ENCODE measurements around the gene CHI3L2. TPM values are rescaled to one million over a fixed set of nuclear protein-coding genes. Genes with fewer than 3 reads are reported as not detected.

Gene CHI3L2
- polyA plus RNA-seq, 2 donors, result 0.28 to 0.49 TPM

DNA sequence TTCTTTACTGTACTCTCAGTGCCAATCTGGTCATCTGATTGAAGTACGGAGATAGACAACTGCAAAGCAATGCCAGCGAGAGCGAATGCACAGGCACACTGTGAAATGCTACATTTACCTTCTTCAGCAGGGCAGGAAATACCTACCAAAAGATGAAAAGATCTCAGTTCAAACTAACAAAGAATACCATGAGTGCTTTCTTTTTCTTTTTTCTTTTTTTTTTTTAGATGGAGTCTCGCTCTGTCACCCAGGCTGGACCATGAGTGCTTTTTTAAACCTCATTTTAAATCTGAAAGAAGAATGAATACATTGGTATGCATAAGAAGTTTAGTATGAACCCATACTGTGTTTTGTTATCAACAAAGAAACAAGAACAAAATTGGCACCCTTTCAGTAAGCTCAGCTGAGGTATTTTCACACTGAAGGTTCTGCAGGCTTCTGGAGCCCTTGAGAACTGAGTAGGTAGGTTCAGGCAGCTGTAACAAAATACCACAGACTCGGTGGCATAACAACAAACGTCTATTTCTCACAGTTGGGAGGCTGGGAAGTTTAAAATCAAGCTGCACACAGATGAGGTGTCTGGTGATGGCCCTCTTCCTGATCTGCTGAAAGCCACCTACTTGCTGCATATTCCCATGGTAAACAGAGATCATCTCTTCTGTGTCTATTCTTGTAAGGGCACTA, 1.7 kb upstream of the CHI3L2 start:
- Histone ChIP-seq H3K36me3 (ENCODE audit: control insufficient read depth in 2 of 2, insufficient read depth in 2 of 2, low read length in 1 of 2) (no peaks in the 10 kb centered on the region), H3K4me1 (ENCODE audit: control insufficient read depth in 2 of 2, insufficient read depth in 2 of 2, low read length in 1 of 2) (no peaks in the 10 kb centered on the region), H3K27me3 (ENCODE audit: control insufficient read depth in 1 of 2, insufficient read depth in 2 of 2, low read length in 2 of 2) (no peaks in the 10 kb centered on the region), H3K27ac (ENCODE audit: low read depth in 2 of 2, low read length in 1 of 2) (no peak overlapping the region), H3K9me3 (ENCODE audit: control insufficient read depth in 2 of 2, insufficient read depth in 1 of 2, low read depth in 1 of 2, low read length in 1 of 2) (peaks cover 0 to 2% of the 10 kb centered on the region in 2 donors), H3K4me3 (ENCODE audit: low read depth in 1 of 2, low read length in 2 of 2) (no peak overlapping the region)
- 62 to 64% methylated on average over 6 of the region's 6 CpGs for WGBS, 2 donors

DNA sequence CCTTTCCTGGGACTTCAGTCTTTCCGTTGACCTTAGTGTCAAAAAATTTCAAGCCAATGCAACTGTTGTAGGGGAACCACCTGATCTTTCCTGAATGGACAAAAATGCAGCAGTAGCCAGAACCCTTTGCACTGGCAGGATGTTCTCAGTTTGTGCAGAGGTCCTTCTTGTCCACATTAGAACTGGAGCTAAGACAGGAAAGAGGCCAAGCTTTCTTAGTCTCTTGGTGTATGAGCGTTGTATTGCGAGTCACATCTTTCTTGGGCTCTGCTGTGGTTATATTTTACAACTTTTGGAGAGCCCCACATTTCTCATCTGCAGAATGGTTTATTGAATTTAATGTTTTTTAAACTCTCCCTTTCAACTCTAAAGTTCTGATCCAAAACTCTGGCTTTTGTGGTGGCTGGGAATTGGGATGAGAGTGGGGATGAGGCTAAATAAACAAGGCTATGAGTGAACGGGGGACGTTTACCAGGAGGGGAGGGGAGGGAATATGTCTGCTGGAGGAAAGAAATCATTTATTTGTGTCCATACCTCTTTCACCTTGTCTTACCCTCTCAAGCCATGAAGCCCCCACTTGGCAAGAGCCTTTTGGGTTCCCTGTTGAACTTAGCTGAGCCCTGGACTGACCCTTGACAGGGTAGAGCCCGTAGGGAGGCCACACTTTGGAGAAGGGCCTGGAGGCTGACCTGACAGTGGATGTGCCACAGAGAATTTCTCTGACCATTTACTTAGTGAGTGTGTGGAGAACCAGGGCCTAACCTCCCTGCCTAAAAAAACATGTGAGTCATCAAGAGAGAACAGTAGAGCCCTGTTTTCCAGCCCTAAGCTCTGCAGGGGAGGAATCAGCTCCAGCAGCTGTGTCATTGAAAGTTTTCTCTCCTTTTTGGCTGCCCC, 586 bp downstream of the CHI3L2 start:
- Histone ChIP-seq H3K36me3 (ENCODE audit: control insufficient read depth in 2 of 2, insufficient read depth in 2 of 2, low read length in 1 of 2) (no peaks in the 10 kb centered on the region), H3K27ac (ENCODE audit: low read depth in 2 of 2, low read length in 1 of 2) (no peak overlapping the region), H3K4me3 (ENCODE audit: low read depth in 1 of 2, low read length in 2 of 2) (no peak overlapping the region), H3K4me1 (ENCODE audit: control insufficient read depth in 2 of 2, insufficient read depth in 2 of 2, low read length in 1 of 2) (no peaks in the 10 kb centered on the region), H3K27me3 (ENCODE audit: control insufficient read depth in 1 of 2, insufficient read depth in 2 of 2, low read length in 2 of 2) (no peaks in the 10 kb centered on the region), H3K9me3 (ENCODE audit: control insufficient read depth in 2 of 2, insufficient read depth in 1 of 2, low read depth in 1 of 2, low read length in 1 of 2) (peaks cover 0 to 2% of the 10 kb centered on the region in 2 donors)
- WGBS, 2 donors, result 75 to 79% methylated on average over 6 of the region's 6 CpGs

DNA sequence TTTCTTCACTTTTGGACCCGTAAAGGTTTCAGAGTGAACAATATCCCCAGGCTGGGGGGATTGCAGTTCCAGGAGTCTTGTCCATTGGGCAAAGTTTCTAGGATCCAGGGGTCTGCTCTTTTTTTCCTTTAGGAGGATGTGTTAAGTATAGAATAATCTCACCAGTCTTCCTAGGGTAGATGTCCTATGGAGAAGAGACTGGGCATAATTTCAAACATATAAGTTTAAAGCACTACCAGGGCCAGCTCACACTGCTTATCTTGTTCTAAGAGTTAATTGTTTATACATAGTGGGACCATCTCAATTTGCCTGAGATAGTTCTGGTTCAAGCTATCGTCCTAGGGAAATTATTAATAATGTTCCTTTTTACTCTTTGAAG, 1.2 kb downstream of the CHI3L2 start:
- Histone ChIP-seq H3K4me1 (ENCODE audit: control insufficient read depth in 2 of 2, insufficient read depth in 2 of 2, low read length in 1 of 2) (no peaks in the 10 kb centered on the region), H3K4me3 (ENCODE audit: low read depth in 1 of 2, low read length in 2 of 2) (no peak overlapping the region), H3K9me3 (ENCODE audit: control insufficient read depth in 2 of 2, insufficient read depth in 1 of 2, low read depth in 1 of 2, low read length in 1 of 2) (peaks cover 0 to 2% of the 10 kb centered on the region in 2 donors), H3K27ac (ENCODE audit: low read depth in 2 of 2, low read length in 1 of 2) (no peak overlapping the region), H3K27me3 (ENCODE audit: control insufficient read depth in 1 of 2, insufficient read depth in 2 of 2, low read length in 2 of 2) (no peaks in the 10 kb centered on the region), H3K36me3 (ENCODE audit: control insufficient read depth in 2 of 2, insufficient read depth in 2 of 2, low read length in 1 of 2) (no peaks in the 10 kb centered on the region)
- 63 to 66% methylated on average over 2 of the region's 2 CpGs for WGBS, 2 donors

DNA sequence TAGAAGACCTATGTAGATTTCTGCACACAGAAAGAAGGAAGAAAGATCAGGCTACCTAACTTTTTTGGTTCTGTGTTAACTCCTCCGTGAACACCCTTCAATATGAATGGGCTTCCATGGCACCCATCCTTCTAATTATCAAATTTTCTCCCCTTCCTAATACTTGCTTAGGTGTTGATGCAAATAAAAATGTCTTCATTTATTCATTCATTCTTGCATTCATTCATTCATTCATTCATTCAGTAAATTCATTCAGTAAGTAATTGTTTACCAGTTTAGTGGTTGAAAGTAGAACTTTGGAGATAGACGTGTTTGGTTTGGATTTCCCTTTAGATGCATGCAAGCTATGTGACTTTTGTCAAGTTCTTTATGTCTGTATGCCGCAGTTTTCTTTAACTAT, 4.6 kb downstream of the CHI3L2 start:
- no peak overlapping the region for H3K4me3 ChIP-seq (ENCODE audit: low read depth in 1 of 2, low read length in 2 of 2)
- H3K27me3 ChIP-seq (ENCODE audit: control insufficient read depth in 1 of 2, insufficient read depth in 2 of 2, low read length in 2 of 2), result no peaks in the 10 kb centered on the region
- no peaks in the 10 kb centered on the region for H3K36me3 ChIP-seq (ENCODE audit: control insufficient read depth in 2 of 2, insufficient read depth in 2 of 2, low read length in 1 of 2)
- no peak overlapping the region for H3K27ac ChIP-seq (ENCODE audit: low read depth in 2 of 2, low read length in 1 of 2)
- peaks cover 0 to 2% of the 10 kb centered on the region in 2 donors for H3K9me3 ChIP-seq (ENCODE audit: control insufficient read depth in 2 of 2, insufficient read depth in 1 of 2, low read depth in 1 of 2, low read length in 1 of 2)
- 88 to 90% methylated on average over 3 of the region's 3 CpGs for WGBS, 2 donors
- no peaks in the 10 kb centered on the region for H3K4me1 ChIP-seq (ENCODE audit: control insufficient read depth in 2 of 2, insufficient read depth in 2 of 2, low read length in 1 of 2)

DNA sequence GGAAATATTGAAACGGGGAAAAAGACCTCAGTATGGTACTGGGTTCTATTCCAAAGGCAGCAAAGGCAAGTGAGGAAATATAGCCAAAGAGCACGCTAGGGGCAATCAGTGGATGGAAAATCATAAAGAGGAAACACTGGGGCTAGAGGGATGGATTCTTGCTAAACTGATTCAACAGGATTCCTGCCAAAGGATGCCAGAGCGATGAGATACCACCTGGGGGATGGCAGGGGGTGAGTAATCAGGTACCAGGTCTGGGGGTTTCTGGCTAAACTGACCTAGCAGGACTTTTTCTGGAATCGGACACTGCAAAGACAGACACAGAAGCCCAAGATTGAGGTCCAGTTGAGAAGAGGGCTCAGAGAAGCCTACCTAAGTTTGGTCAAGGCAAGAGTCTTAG, 6.7 kb downstream of the CHI3L2 start:
- Histone ChIP-seq H3K36me3 (ENCODE audit: control insufficient read depth in 2 of 2, insufficient read depth in 2 of 2, low read length in 1 of 2) (no peaks in the 10 kb centered on the region), H3K27me3 (ENCODE audit: control insufficient read depth in 1 of 2, insufficient read depth in 2 of 2, low read length in 2 of 2) (no peaks in the 10 kb centered on the region), H3K4me1 (ENCODE audit: control insufficient read depth in 2 of 2, insufficient read depth in 2 of 2, low read length in 1 of 2) (no peaks in the 10 kb centered on the region), H3K4me3 (ENCODE audit: low read depth in 1 of 2, low read length in 2 of 2) (no peak overlapping the region), H3K9me3 (ENCODE audit: control insufficient read depth in 2 of 2, insufficient read depth in 1 of 2, low read depth in 1 of 2, low read length in 1 of 2) (peaks cover 0 to 2% of the 10 kb centered on the region in 2 donors), H3K27ac (ENCODE audit: low read depth in 2 of 2, low read length in 1 of 2) (no peak overlapping the region)
- WGBS, 2 donors, result 84 to 90% methylated on average over 4 of the region's 4 CpGs

DNA sequence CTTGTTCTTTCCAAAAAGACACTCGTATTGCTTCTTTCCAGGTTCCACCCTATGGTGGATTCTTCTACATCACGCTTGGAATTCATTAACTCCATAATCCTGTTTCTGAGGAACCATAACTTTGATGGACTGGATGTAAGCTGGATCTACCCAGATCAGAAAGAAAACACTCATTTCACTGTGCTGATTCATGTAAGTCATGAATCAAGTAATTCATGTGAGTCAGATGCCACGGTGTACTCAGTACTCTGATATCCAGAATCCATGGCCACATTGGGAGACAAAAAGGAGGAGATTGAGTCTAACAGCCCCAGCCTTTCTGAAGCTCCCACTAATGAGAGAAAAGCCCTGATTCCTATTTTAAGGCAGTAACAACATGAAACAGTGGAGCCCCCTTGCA, 7.4 kb downstream of the CHI3L2 start:
- H3K4me3 ChIP-seq (ENCODE audit: low read depth in 1 of 2, low read length in 2 of 2), result no peak overlapping the region
- peaks cover 0 to 2% of the 10 kb centered on the region in 2 donors for H3K9me3 ChIP-seq (ENCODE audit: control insufficient read depth in 2 of 2, insufficient read depth in 1 of 2, low read depth in 1 of 2, low read length in 1 of 2)
- WGBS, 2 donors, result 81 to 83% methylated on average over 3 of the region's 3 CpGs
- H3K36me3 ChIP-seq (ENCODE audit: control insufficient read depth in 2 of 2, insufficient read depth in 2 of 2, low read length in 1 of 2), result no peaks in the 10 kb centered on the region
- no peak overlapping the region for H3K27ac ChIP-seq (ENCODE audit: low read depth in 2 of 2, low read length in 1 of 2)
- H3K27me3 ChIP-seq (ENCODE audit: control insufficient read depth in 1 of 2, insufficient read depth in 2 of 2, low read length in 2 of 2), result no peaks in the 10 kb centered on the region
- H3K4me1 ChIP-seq (ENCODE audit: control insufficient read depth in 2 of 2, insufficient read depth in 2 of 2, low read length in 1 of 2), result no peaks in the 10 kb centered on the region

DNA sequence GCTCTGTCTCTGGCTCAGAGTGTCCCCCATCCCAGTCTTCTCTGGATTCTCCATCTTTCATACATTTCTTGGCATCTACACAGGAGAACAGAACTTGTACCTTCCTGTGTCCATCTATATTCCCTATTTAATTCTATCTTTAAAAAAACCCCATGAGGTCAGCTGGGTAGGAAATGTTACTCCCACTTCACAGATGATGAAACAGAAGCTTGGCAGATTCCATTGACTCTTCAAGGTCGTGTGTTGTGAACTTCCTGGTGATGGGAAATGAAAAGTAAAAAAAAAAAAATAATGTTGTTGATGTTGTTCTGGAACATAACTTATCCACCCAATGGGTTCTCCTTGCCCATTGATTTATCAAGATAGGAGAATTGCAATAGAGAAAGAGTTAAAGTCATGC, 8.9 kb downstream of the CHI3L2 start:
- no peak overlapping the region for H3K4me3 ChIP-seq (ENCODE audit: low read depth in 1 of 2, low read length in 2 of 2)
- H3K27me3 ChIP-seq (ENCODE audit: control insufficient read depth in 1 of 2, insufficient read depth in 2 of 2, low read length in 2 of 2), result no peaks in the 10 kb centered on the region
- H3K36me3 ChIP-seq (ENCODE audit: control insufficient read depth in 2 of 2, insufficient read depth in 2 of 2, low read length in 1 of 2), result no peaks in the 10 kb centered on the region
- no peaks in the 10 kb centered on the region for H3K9me3 ChIP-seq (ENCODE audit: control insufficient read depth in 2 of 2, insufficient read depth in 1 of 2, low read depth in 1 of 2, low read length in 1 of 2)
- H3K27ac ChIP-seq (ENCODE audit: low read depth in 2 of 2, low read length in 1 of 2), result no peak overlapping the region
- H3K4me1 ChIP-seq (ENCODE audit: control insufficient read depth in 2 of 2, insufficient read depth in 2 of 2, low read length in 1 of 2), result no peaks in the 10 kb centered on the region
- WGBS, 2 donors, result 12 to 27% methylated on average over 1 of the region's 1 CpG

DNA sequence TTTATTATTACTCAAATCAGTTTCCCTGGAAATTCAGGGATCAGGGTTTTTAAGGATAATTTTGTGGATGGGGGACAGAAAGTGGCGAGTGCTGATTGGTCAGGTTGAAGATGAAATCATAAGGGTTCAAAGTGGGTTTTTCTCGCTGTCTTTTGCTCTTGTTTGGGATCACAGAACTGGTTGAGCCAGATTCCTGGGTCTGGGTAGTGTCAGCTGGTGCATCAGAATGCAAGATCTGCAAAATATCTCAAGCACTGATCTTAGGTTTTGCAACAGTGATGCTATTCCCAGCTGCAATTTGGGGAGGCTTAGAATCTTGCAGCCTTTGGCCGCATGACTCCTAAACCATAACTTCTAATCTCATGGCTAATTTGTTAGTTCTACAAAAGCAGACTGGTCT, 9.3 kb downstream of the CHI3L2 start:
- no peak overlapping the region for H3K27ac ChIP-seq (ENCODE audit: low read depth in 2 of 2, low read length in 1 of 2)
- 64 to 66% methylated on average over 3 of the region's 3 CpGs for WGBS, 2 donors
- no peaks in the 10 kb centered on the region for H3K36me3 ChIP-seq (ENCODE audit: control insufficient read depth in 2 of 2, insufficient read depth in 2 of 2, low read length in 1 of 2)
- no peaks in the 10 kb centered on the region for H3K27me3 ChIP-seq (ENCODE audit: control insufficient read depth in 1 of 2, insufficient read depth in 2 of 2, low read length in 2 of 2)
- no peaks in the 10 kb centered on the region for H3K9me3 ChIP-seq (ENCODE audit: control insufficient read depth in 2 of 2, insufficient read depth in 1 of 2, low read depth in 1 of 2, low read length in 1 of 2)
- H3K4me3 ChIP-seq (ENCODE audit: low read depth in 1 of 2, low read length in 2 of 2), result no peak overlapping the region
- H3K4me1 ChIP-seq (ENCODE audit: control insufficient read depth in 2 of 2, insufficient read depth in 2 of 2, low read length in 1 of 2), result no peaks in the 10 kb centered on the region

DNA sequence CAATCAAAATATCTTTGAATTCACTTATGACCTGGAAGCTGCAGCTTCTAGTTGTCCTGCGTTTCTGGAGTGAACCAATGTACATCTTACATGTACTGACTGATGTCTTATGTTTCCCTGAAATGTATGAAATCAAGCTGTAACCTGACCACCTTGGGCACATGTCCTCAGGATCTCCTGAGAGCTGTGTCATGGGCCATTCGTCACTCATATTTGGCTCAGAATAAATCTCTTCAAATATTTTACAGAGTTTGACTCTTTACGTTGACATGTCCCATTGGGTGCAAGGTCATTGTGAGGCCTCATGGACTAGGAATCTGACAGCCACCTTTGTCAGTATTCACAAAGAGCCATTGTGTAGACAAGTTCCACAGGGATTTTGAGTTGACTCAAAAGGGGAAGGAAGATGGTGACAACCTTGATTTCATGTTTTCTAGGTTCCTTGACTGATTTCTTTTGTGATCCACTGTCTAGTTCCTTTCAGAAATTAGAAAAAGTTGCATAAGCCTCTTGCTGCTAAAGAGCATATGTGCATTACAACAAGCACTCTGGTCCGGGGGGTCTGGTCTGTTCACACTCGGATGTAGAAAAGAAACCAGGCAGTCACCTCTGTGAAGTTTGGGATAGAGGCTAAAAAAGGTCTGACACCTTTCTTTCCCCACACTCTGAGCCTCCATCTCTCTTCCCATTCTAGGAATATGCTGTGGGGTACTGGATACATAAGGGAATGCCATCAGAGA, 10.7 kb downstream of the CHI3L2 start:
- no peaks in the 10 kb centered on the region for H3K27me3 ChIP-seq (ENCODE audit: control insufficient read depth in 1 of 2, insufficient read depth in 2 of 2, low read length in 2 of 2)
- no peaks in the 10 kb centered on the region for H3K4me1 ChIP-seq (ENCODE audit: control insufficient read depth in 2 of 2, insufficient read depth in 2 of 2, low read length in 1 of 2)
- 89 to 90% methylated on average over 5 of the region's 5 CpGs for WGBS, 2 donors
- no peaks in the 10 kb centered on the region for H3K9me3 ChIP-seq (ENCODE audit: control insufficient read depth in 2 of 2, insufficient read depth in 1 of 2, low read depth in 1 of 2, low read length in 1 of 2)
- H3K4me3 ChIP-seq (ENCODE audit: low read depth in 1 of 2, low read length in 2 of 2), result no peak overlapping the region
- no peak overlapping the region for H3K27ac ChIP-seq (ENCODE audit: low read depth in 2 of 2, low read length in 1 of 2)
- H3K36me3 ChIP-seq (ENCODE audit: control insufficient read depth in 2 of 2, insufficient read depth in 2 of 2, low read length in 1 of 2), result no peaks in the 10 kb centered on the region
